ENCODE data around the gene ADAMTSL4.

GRCh38 chr1:150579945-150580642 lies 30.9 kb downstream of the ADAMTSL4 start:
- TF ChIP-seq GABPA (IDR thresholded peaks at IDR 0.05 in 1 of 2, conservative IDR thresholded peaks at IDR 0.05 in 1 of 2), result no peak
- no peak for TF ChIP-seq JUND (IDR thresholded peaks at IDR 0.05)
- TF ChIP-seq CTCF (IDR thresholded peaks at IDR 0.05; ENCODE audit: low read depth, low read length, missing input control), result no peak

All from liver (tissue), 3 donors.